ENCODE measurements around the gene TNFSF9. TPM values are rescaled to one million over a fixed set of nuclear protein-coding genes. Genes with fewer than 3 reads are reported as not detected.
"Not testable (repeated sequence)": the region's sequence is repeated elsewhere in the genome, so short reads cannot be mapped to it uniquely, and the experiment has no call there.

Gene TNFSF9
- total RNA-seq, 1 donor from 2014 or later: 4.1 TPM

DNA sequence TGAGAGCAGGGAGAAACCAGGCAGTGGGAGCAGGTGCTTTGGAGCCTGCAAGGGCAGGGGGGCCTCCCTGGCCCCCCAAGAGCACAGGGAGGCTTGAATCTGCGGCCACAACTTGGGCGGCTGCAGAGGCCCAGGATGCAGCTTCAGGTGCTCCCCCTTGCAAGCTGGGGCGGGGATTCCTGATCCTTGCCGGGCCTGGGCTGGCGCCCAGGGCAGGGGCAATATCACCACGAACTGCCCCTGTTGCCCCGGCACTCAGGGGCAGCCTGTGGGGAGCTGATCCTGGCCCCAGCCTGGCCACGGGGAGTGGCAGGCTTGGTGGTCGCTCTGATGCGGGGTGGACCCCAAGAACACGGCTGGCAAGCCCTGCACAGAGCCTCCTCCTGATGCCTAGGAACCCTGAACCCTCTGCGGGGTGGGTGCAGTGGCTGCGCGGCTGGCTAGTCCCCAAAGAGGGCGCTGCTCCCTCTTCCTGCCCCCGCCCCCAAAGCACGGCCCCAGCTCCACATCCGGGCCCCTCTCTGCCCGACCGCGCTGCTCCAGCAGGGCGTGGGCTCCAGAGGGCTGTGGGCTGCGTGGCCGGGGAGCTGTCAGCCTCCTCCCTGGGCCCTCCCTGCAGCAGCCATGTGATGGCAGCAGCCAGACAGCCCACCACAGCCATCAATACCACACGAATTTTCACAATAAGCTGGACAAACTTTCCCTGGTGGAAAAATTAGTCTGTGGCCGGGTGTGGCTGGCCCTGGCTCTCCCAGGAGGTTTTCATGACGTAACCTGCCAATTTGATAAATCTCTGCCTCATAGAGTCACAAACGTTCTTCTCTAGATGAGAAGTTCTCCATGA lies 21.0 kb downstream of the TNFSF9 start:
- Histone ChIP-seq H3K4me1 (peaks cover 6% of the 10 kb centered on the region), H3K27ac (no peak overlapping the region), H3K9me3 (no peaks in the 10 kb centered on the region), H3K4me3 (no peak overlapping the region), H3K36me3 (no peaks in the 10 kb centered on the region), H3K27me3 (ENCODE audit: low read depth) (no peaks in the 10 kb centered on the region)
- DNase-seq (peak; percentile 50), ATAC-seq (peak; percentile 62 to 81)
- intact Hi-C loops (cut with DNase I): no loop called here
- TF ChIP-seq, protein P1, sequence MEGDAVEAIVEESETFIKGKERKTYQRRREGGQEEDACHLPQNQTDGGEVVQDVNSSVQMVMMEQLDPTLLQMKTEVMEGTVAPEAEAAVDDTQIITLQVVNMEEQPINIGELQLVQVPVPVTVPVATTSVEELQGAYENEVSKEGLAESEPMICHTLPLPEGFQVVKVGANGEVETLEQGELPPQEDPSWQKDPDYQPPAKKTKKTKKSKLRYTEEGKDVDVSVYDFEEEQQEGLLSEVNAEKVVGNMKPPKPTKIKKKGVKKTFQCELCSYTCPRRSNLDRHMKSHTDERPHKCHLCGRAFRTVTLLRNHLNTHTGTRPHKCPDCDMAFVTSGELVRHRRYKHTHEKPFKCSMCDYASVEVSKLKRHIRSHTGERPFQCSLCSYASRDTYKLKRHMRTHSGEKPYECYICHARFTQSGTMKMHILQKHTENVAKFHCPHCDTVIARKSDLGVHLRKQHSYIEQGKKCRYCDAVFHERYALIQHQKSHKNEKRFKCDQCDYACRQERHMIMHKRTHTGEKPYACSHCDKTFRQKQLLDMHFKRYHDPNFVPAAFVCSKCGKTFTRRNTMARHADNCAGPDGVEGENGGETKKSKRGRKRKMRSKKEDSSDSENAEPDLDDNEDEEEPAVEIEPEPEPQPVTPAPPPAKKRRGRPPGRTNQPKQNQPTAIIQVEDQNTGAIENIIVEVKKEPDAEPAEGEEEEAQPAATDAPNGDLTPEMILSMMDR (IDR thresholded peaks at IDR 0.05): peak; percentile 24

DNA sequence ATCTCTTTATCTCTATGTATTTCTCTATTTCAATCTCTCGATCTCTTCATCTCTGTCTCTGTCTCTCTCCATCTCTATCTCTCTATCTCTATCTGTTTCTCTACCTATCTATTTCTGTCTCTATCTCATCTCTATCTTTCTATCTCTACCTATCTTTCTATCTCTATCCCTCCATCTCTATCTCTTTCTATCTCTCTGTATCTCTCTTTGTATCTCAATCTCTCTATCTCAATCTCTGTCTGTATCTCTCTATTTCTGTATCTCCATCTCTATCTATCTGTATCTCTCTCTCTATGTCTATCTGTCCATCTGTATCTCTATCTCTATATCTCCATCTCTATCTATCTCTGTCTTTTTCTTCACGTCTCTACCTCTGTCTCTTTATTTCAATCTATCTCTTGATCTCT lies 25.2 kb downstream of the TNFSF9 start:
- H3K27ac ChIP-seq: no peak overlapping the region
- no peaks in the 10 kb centered on the region for H3K9me3 ChIP-seq
- no peaks in the 10 kb centered on the region for H3K36me3 ChIP-seq
- peaks cover 6% of the 10 kb centered on the region for H3K4me1 ChIP-seq
- intact Hi-C loops (cut with DNase I): no loop called here
- DNase-seq (no peak), ATAC-seq (no peak)
- peaks cover 7% of the 10 kb centered on the region for H3K27me3 ChIP-seq (ENCODE audit: low read depth)
- H3K4me3 ChIP-seq: no peak overlapping the region
- TF ChIP-seq, protein P1 (IDR thresholded peaks at IDR 0.05): no peak

DNA sequence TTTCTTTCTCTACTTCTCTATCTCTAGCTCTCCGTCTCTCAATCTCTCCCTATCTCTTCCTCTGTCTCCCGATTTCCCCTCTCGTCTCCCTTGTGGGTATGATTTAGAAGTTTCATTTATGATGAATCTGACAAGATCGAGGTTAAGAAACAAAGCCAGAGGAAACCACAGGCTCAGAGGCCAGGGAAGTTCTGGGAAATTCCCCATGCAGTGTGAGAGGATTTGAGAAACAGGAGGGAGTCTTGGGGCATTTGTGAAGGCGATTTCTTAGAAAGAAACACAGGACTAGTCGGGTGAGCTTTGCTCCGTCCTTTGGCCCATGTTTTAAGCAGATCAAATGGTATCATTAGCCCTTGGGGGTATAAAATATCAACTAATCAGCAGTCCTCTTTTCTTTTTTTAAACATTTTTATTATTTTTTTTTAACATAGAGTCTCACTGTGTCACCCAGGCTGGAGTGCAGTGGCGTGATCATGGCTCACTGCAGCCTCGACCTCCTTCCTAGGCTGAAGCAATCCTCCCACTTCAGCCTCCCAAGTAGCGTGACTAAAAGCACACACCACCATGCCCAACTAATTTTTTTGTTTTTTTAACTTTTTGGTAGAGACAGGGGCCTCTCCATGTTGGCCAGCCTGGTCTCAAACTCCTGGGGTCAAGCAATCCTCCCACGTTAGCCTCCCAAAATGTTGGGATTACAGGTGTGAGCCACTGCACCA lies 25.8 kb downstream of the TNFSF9 start:
- ATAC-seq (no peak), DNase-seq (no peak)
- peaks cover 12% of the 10 kb centered on the region for H3K27me3 ChIP-seq (ENCODE audit: low read depth)
- no peaks in the 10 kb centered on the region for H3K9me3 ChIP-seq
- no peak overlapping the region for H3K27ac ChIP-seq
- no peaks in the 10 kb centered on the region for H3K36me3 ChIP-seq
- no peak overlapping the region for H3K4me3 ChIP-seq
- TF ChIP-seq, protein P1 (IDR thresholded peaks at IDR 0.05): no peak
- intact Hi-C loops (cut with DNase I): no loop called here
- peaks cover 6% of the 10 kb centered on the region for H3K4me1 ChIP-seq

DNA sequence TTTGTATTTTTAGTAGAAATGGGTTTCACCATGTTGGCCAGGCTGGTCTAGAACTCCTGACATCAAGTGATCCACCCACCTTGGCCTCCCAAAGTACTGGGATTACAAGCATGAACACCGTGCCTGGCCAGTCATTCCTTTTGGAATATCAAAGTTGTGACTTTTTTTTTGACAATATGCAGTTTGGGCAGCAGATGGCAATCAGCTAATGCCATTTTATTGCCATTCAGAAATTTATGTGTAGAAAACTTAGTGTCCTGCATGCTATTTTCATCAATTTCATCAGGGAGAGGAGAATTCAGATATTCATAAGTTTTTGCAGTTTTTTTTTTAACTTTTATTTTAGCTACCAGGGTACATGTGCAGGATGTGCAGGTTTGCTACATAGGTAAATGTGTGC lies 31.6 kb downstream of the TNFSF9 start:
- H3K27ac ChIP-seq; H3K36me3 ChIP-seq; H3K9me3 ChIP-seq; H3K4me3 ChIP-seq; ATAC-seq; intact Hi-C loops (cut with DNase I); DNase-seq; H3K4me1 ChIP-seq: not testable (repeated sequence)
- peaks cover 12% of the 10 kb centered on the region for H3K27me3 ChIP-seq (ENCODE audit: low read depth)

DNA sequence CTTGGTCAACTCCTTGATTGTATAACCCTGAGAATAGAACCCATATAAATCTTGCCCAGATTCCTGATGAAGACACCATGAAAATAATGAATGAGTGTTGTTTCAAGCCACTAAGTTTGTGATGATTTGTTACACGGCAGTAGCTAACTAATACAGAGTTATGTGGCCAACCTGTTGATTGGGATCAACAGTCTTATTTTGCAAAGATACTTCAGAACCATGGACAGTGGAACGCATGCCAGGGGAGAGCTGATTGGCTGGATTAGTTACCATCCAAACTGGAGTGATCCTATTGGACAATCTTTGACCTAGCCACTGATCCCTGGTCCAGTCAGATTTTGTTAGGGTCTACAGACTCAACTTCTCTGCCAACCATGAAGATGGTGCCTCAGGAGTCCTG lies 33.6 kb downstream of the TNFSF9 start:
- Histone ChIP-seq H3K9me3 (peaks cover 6% of the 10 kb centered on the region), H3K4me3 (no peak overlapping the region), H3K36me3 (no peaks in the 10 kb centered on the region), H3K27ac (no peak overlapping the region), H3K27me3 (ENCODE audit: low read depth) (peaks cover 5% of the 10 kb centered on the region), H3K4me1 (no peaks in the 10 kb centered on the region)
- DNase-seq: no peak
- intact Hi-C loops (cut with DNase I): no loop called here
- TF ChIP-seq, protein P1 (IDR thresholded peaks at IDR 0.05): no peak
- no peak for ATAC-seq

DNA sequence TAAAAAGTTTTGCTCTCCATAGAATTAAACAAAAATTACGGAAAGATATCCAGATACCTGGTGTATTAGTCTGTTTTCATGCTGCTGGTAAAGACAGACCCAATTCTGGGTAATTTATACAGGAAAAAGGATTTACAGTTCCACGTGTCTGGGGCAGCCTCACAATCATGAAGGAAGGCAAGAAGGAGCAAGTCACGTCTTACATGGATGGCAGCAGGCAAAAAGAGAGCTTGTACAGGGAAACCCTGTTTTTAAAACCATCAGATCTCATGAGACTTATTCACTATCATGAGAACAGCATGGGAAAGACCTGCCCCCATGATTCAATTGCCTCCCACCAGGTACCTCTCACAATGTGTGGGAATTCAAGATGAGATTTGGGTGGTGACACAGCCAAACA lies 35.9 kb downstream of the TNFSF9 start:
- H3K9me3 ChIP-seq; H3K27ac ChIP-seq; H3K4me3 ChIP-seq; intact Hi-C loops (cut with DNase I); H3K27me3 ChIP-seq (ENCODE audit: low read depth); H3K36me3 ChIP-seq; H3K4me1 ChIP-seq; DNase-seq; ATAC-seq: not testable (repeated sequence)
